Measurements from ENCODE around the gene RNASE7. TPM values are rescaled to one million over a fixed set of nuclear protein-coding genes. Genes with fewer than 3 reads are reported as not detected.

RNASE7 gene
- total RNA-seq, 2 experiments from 2014 or later: not detected

- Histone ChIP-seq H3K27ac (ENCODE audit: low read depth, low read length, poor library complexity, severe bottlenecking) (no peak within 1 kb of the TSS), H3K79me2 (ENCODE audit: insufficient read depth, low read depth, low read length) (no peaks in the 10 kb centered on the region), H3K36me3 (ENCODE audit: insufficient read depth, low read length) (no peaks in the 10 kb centered on the region), H3K9me2 (ENCODE audit: insufficient read depth, low read length) (no peaks in the 10 kb centered on the region), H3K4me2 (ENCODE audit: low read length) (no peak within 1 kb of the TSS), H3K4me3 (ENCODE audit: low read depth, low read length, poor library complexity, severe bottlenecking) (no peak within 1 kb of the TSS), H2AFZ (ENCODE audit: low read length) (no peak within 1 kb of the TSS), H4K20me1 (ENCODE audit: insufficient read depth, low read length) (no peaks in the 10 kb centered on the region), H3K9me3 (ENCODE audit: low read length) (no peaks in the 10 kb centered on the region), H3K4me1 (ENCODE audit: insufficient read depth, low read length, poor library complexity, severe bottlenecking) (peaks cover 3% of the 10 kb centered on the region)
- no peak for TF ChIP-seq EZH2phosphoT487 (IDR thresholded peaks at IDR 0.05; ENCODE audit: borderline replicate concordance, low read depth, low read length)
- TF ChIP-seq, protein P1, sequence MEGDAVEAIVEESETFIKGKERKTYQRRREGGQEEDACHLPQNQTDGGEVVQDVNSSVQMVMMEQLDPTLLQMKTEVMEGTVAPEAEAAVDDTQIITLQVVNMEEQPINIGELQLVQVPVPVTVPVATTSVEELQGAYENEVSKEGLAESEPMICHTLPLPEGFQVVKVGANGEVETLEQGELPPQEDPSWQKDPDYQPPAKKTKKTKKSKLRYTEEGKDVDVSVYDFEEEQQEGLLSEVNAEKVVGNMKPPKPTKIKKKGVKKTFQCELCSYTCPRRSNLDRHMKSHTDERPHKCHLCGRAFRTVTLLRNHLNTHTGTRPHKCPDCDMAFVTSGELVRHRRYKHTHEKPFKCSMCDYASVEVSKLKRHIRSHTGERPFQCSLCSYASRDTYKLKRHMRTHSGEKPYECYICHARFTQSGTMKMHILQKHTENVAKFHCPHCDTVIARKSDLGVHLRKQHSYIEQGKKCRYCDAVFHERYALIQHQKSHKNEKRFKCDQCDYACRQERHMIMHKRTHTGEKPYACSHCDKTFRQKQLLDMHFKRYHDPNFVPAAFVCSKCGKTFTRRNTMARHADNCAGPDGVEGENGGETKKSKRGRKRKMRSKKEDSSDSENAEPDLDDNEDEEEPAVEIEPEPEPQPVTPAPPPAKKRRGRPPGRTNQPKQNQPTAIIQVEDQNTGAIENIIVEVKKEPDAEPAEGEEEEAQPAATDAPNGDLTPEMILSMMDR (conservative IDR thresholded peaks at IDR 0.05; ENCODE audit: low read length): no peak
- intact Hi-C loops (cut with micrococcal nuclease; ENCODE audit: unreplicated experiment): no loop called here
- ChIA-PET CTCF (ENCODE audit: unreplicated experiment) (no interaction called here), POLR2A (no interaction called here)
- no TSS peak for BruUV-seq (replicated peaks)
- no peak for DNase-seq (ENCODE audit: low spot score)
These were observed 15.9 kb downstream of the RNASE7 start, which contains the start of gene RNASE8 for GRCh38 chr14:21057803-21058675. Gene RNASE8 (plus strand): TSS chr14:21057822. CDS start chr14:21057893, 71 bp downstream.

DNA sequence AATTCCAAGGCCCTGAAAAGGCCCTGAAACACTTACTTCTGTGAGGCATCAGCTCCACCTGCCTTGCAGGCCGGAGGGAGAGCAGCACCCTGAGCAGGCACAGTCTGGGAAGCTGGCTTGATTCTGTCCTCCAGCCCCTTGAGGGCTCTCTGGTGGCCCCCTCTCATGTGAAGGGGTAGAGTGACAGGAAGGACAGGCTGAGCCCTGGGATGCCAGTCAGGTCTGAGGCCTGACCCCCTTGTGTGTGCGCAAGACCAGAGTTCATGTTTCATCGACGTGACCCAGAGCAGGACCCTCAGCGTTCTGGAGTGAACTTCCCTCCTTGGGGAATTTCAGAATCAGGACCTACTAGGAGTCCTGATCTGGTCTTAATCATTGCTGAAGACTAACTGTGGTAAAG lies 16.7 kb downstream of the RNASE7 start:
- Histone ChIP-seq H3K79me2 (ENCODE audit: insufficient read depth, low read depth, low read length) (no peaks in the 10 kb centered on the region), H4K20me1 (ENCODE audit: insufficient read depth, low read length) (no peaks in the 10 kb centered on the region), H3K27ac (ENCODE audit: low read depth, low read length, poor library complexity, severe bottlenecking) (no peak overlapping the region), H3K9me2 (ENCODE audit: insufficient read depth, low read length) (no peaks in the 10 kb centered on the region), H3K36me3 (ENCODE audit: insufficient read depth, low read length) (no peaks in the 10 kb centered on the region), H3K4me2 (ENCODE audit: low read length) (no peak overlapping the region), H3K4me3 (ENCODE audit: low read depth, low read length, poor library complexity, severe bottlenecking) (no peak overlapping the region), H3K9me3 (ENCODE audit: low read length) (no peaks in the 10 kb centered on the region), H3K4me1 (ENCODE audit: insufficient read depth, low read length, poor library complexity, severe bottlenecking) (peaks cover 5% of the 10 kb centered on the region), H2AFZ (ENCODE audit: low read length) (no peak overlapping the region)
- DNase-seq (ENCODE audit: low spot score): no peak
- no TSS peak for BruUV-seq (replicated peaks)
- TF ChIP-seq EZH2phosphoT487 (IDR thresholded peaks at IDR 0.05; ENCODE audit: borderline replicate concordance, low read depth, low read length): no peak
- TF ChIP-seq, protein P1 (conservative IDR thresholded peaks at IDR 0.05; ENCODE audit: low read length): no peak
- ChIA-PET POLR2A (no interaction called here), CTCF (ENCODE audit: unreplicated experiment) (no interaction called here)
- intact Hi-C loops (cut with micrococcal nuclease; ENCODE audit: unreplicated experiment): no loop called here

All from OCI-LY7 (cell line).